ENCODE data around the gene SPATA32.
"Not testable (repeated sequence)": the region's sequence is repeated elsewhere in the genome, so short reads cannot be mapped to it uniquely, and the experiment has no call there.

- TF ChIP-seq POLR2A (IDR thresholded peaks at IDR 0.05; ENCODE audit: low read length); GATA1 (IDR thresholded peaks at IDR 0.05; ENCODE audit: low read depth, low read length): not testable (repeated sequence)
Measured at GRCh38 chr17:45253237-45253636, 8.7 kb downstream of the SPATA32 start.

Data from erythroblast (primary cell).